Measurements from ENCODE around the gene PPP2R3A. TPM values are rescaled to one million over a fixed set of nuclear protein-coding genes. Genes with fewer than 3 reads are reported as not detected.

The PPP2R3A gene
- total and polyA plus RNA-seq, 2 of the 4 experiments (the other 2 are of a cell fraction): 11.3 to 37.3 TPM

DNA sequence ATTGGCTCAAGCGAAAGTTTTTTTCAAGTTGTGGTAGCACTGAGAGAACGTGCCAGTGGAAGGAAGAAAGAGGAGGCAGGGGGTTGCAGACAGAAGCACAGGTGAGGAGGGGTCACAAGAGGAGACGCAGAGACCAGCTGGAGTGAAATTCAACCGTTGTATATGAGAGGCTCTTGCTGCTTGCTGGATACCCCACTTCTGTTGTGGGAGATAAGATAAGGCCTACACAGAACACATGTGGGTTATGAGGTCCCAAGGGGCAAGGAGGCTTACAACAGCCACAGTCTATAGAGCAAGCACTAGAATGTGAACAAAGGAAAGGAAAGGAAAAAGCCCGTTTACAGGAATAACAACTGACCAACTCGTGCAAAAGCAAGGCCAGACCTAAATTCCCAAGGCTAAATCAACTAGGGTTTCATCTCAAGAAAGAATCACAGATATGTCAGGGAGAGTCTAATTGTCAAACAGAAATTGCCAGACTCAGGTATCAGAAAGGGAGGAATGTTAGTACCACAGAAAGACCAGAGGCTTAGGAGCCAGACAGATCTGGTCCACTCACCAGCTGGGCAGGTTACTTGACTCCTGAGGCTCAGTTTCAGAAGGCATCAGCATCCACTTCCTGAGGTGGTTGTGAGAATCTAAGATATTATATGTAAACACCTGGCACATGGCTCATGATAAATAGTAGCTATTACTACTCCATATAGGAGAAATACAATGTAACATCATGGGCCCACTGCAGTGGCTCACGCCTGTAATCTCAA lies 169.7 kb downstream of the PPP2R3A start:
- POLR2A ChIA-PET (ENCODE audit: unreplicated experiment): no interaction called here
- Histone ChIP-seq H3K4ac (ENCODE audit: low read depth, low read length) (no peak overlapping the region), H3K27ac (ENCODE audit: insufficient read depth, low read length) (no peak overlapping the region), H2BK120ac (ENCODE audit: low read depth, low read length) (no peak overlapping the region), H3K9ac (ENCODE audit: low read depth, low read length) (no peak overlapping the region), H3K56ac (ENCODE audit: extremely low read depth, insufficient read depth, low read length) (no peak overlapping the region), H2BK20ac (ENCODE audit: low read depth, low read length) (no peak overlapping the region), H3K4me3 (ENCODE audit: insufficient read depth, low read depth, low read length) (no peak overlapping the region), H3K18ac (ENCODE audit: low read depth, low read length) (no peak overlapping the region), H3K14ac (replicated peaks; ENCODE audit: low read depth, low read length) (no peak overlapping the region), H4K91ac (ENCODE audit: insufficient read depth, low read depth, low read length) (no peak overlapping the region), H2BK5ac (ENCODE audit: low read depth, low read length, poor library complexity, severe bottlenecking) (no peak overlapping the region), H3K23ac (ENCODE audit: low read depth, low read length) (0 out of 2 replicates have a peak overlapping the region, but pooled peaks have one; percentile 12), H3K4me1 (ENCODE audit: control insufficient read depth, insufficient read depth, low read length) (no peaks in the 10 kb centered on the region), H3K9me3 (ENCODE audit: control insufficient read depth, insufficient read depth, low read length) (no peaks in the 10 kb centered on the region), H3K27me3 (ENCODE audit: control insufficient read depth, insufficient read depth, low read length) (no peaks in the 10 kb centered on the region), H2AFZ (replicated peaks; ENCODE audit: low read length, poor library complexity) (no peak overlapping the region), H3K9me1 (ENCODE audit: insufficient read depth, low read length) (peaks cover 4% of the 10 kb centered on the region; the same call in 1 of the 2 replicates), H2BK15ac (ENCODE audit: low read depth, low read length) (no peak overlapping the region), H4K20me1 (ENCODE audit: insufficient read depth, low read length) (no peaks in the 10 kb centered on the region), H2AK5ac (ENCODE audit: low read depth, low read length) (no peak overlapping the region), H4K5ac (ENCODE audit: low read depth, low read length) (no peak overlapping the region), H4K8ac (ENCODE audit: low read depth in 2 of 2, low read length in 2 of 2) (no peak overlapping the region), H3K4me2 (ENCODE audit: low read depth, low read length) (no peak overlapping the region), H3K36me3 (ENCODE audit: control insufficient read depth, insufficient read depth, low read length) (no peaks in the 10 kb centered on the region), H3K79me1 (ENCODE audit: low read depth in 1 of 2, low read length in 2 of 2) (peaks cover 0 to 12% of the 10 kb centered on the region in 2 experiments; a peak in 2 of 4 replicates), H2AK9ac (replicated peaks; ENCODE audit: low read depth, low read length, poor library complexity) (no peak overlapping the region)
- intact Hi-C loops (cut with micrococcal nuclease) (no loop called here), dilution Hi-C loops (cut with HindIII; ENCODE audit: low sequenced_read_pairs, unreplicated experiment) (no loop called here), in situ Hi-C loops (cut with MboI; ENCODE audit: low sequenced_read_pairs) (no loop called here)
- CTCF ChIA-PET: no interaction called here
- BruUV-seq (replicated peaks): no TSS peak
- WGBS, 2 experiments (ENCODE audit: extremely low coverage in 2 of 2, insufficient read length in 1 of 2): 83% methylated on average over 2 of the region's 7 CpGs; no CpG with 5 or more reads in 1 of the 2 experiments
- TF ChIP-seq POLR2A (IDR thresholded peaks at IDR 0.05; ENCODE audit: low read depth, low read length) (no peak), RFX5 (IDR thresholded peaks at IDR 0.05; ENCODE audit: low read depth, low read length) (no peak), RCOR1 (IDR thresholded peaks at IDR 0.05; ENCODE audit: insufficient replicate concordance, low read length) (no peak)
- DNase-seq (no peak), ATAC-seq (ENCODE audit: low read depth) (no peak)
